ENCODE results near the gene ADAM22.

GRCh38 chr7:88153378-88153777, 219.3 kb downstream of the ADAM22 start:
- TF ChIP-seq CTCF (IDR thresholded peaks at IDR 0.05; ENCODE audit: poor library complexity, severe bottlenecking) (no peak), REST (IDR thresholded peaks at IDR 0.05; ENCODE audit: borderline replicate concordance) (no peak)
